GM08714 (cell line): ENCODE results near the gene GCHFR.
A peak's percentile ranks its signal among the peaks of the same experiment; 100 is the strongest.

Experiments
- H3K4me3 ChIP-seq: fragments of 200-500 bp; sonication (Bioruptor generic); 2 replicates; pipeline ENCODE4 v1.5.1; 2014; ENCODE audit warnings: mild to moderate bottlenecking, low read length, inconsistent platforms
- ZNF274 ChIP-seq: IDR thresholded peaks from 2 replicates; pipeline ENCODE4 v1.6.1; 2012; ENCODE audit warnings: mild to moderate bottlenecking, low read depth, low read length

Gene GCHFR

GRCh38 chr15:40763801-40764628 is at the start of gene GCHFR:
Gene GCHFR, plus strand, starts transcription at chr15:40764068. Its CDS starts 113 bp downstream, at chr15:40764181.
- H3K4me3 ChIP-seq, result peak within 1 kb of the TSS; percentile 25; the same call in 1 of the 2 replicates
- no peak for TF ChIP-seq ZNF274

- no peak overlapping the region for H3K4me3 ChIP-seq
- TF ChIP-seq ZNF274, result no peak
Observed at GRCh38 chr15:40714144-40714543, 49.7 kb upstream of the GCHFR start.

- TF ChIP-seq ZNF274, result no peak
- no peak overlapping the region for H3K4me3 ChIP-seq
Observed at GRCh38 chr15:40716165-40716564, 47.7 kb upstream of the GCHFR start.

GRCh38 chr15:40721701-40722100 is 42.2 kb upstream of the GCHFR start:
- TF ChIP-seq ZNF274, result no peak

GRCh38 chr15:40722354-40722753 is 41.5 kb upstream of the GCHFR start:
- H3K4me3 ChIP-seq, result no peak overlapping the region
- TF ChIP-seq ZNF274, result no peak

More at GRCh38 chr15:40721701-40722100, 42.2 kb upstream of the GCHFR start:
- H3K4me3 ChIP-seq, result no peak overlapping the region

- no peak for TF ChIP-seq ZNF274
- H3K4me3 ChIP-seq, result no peak overlapping the region
Observed at GRCh38 chr15:40722934-40723333, 40.9 kb upstream of the GCHFR start.

GRCh38 chr15:40723919-40724318 is 39.9 kb upstream of the GCHFR start:
- TF ChIP-seq ZNF274, result no peak
- no peak overlapping the region for H3K4me3 ChIP-seq

GRCh38 chr15:40731034-40731433 is 32.8 kb upstream of the GCHFR start:
- no peak for TF ChIP-seq ZNF274
- H3K4me3 ChIP-seq, result no peak overlapping the region

- no peak for TF ChIP-seq ZNF274
- no peak overlapping the region for H3K4me3 ChIP-seq
Observed at GRCh38 chr15:40736575-40736974, 27.3 kb upstream of the GCHFR start.

GRCh38 chr15:40737048-40737447 is 26.8 kb upstream of the GCHFR start:
- no peak overlapping the region for H3K4me3 ChIP-seq
- no peak for TF ChIP-seq ZNF274

GRCh38 chr15:40739047-40739446 is 24.8 kb upstream of the GCHFR start:
- H3K4me3 ChIP-seq, result no peak overlapping the region
- TF ChIP-seq ZNF274, result no peak

- H3K4me3 ChIP-seq, result no peak overlapping the region
- TF ChIP-seq ZNF274, result no peak
Observed at GRCh38 chr15:40739854-40740253, 24.0 kb upstream of the GCHFR start.

GRCh38 chr15:40743485-40743901 is 20.4 kb upstream of the GCHFR start:
- no peak for TF ChIP-seq ZNF274
- H3K4me3 ChIP-seq, result no peak overlapping the region

- TF ChIP-seq ZNF274, result no peak
- no peak overlapping the region for H3K4me3 ChIP-seq
Observed at GRCh38 chr15:40743921-40744814, 19.7 kb upstream of the GCHFR start.

- H3K4me3 ChIP-seq, result no peak overlapping the region
- TF ChIP-seq ZNF274, result no peak
Observed at GRCh38 chr15:40744815-40745152, 19.1 kb upstream of the GCHFR start.

- TF ChIP-seq ZNF274, result no peak
- no peak overlapping the region for H3K4me3 ChIP-seq
Observed at GRCh38 chr15:40746916-40747418, 16.9 kb upstream of the GCHFR start.
